HT-29 (cell line): ENCODE measurements around the gene CRACR2A. TPM values are rescaled to one million over a fixed set of nuclear protein-coding genes. Genes with fewer than 3 reads are reported as not detected.

Experiments used
- DNase-seq: peaks from one replicate; pipeline ENCODE4 v3.0.0-alpha.2; 2015; ENCODE audit warnings: low spot score
- total RNA-seq: library from RNA; depleted of rRNA; stranded (reverse); fragments of >200 nt; shearing (Covaris generic); gene quantifications from 2 replicates; pipeline ENCODE4 v1.2.3, GENCODE V29; 2014

CRACR2A gene
- total RNA-seq, 1 experiment from 2014 or later: 31.3 TPM

DNA sequence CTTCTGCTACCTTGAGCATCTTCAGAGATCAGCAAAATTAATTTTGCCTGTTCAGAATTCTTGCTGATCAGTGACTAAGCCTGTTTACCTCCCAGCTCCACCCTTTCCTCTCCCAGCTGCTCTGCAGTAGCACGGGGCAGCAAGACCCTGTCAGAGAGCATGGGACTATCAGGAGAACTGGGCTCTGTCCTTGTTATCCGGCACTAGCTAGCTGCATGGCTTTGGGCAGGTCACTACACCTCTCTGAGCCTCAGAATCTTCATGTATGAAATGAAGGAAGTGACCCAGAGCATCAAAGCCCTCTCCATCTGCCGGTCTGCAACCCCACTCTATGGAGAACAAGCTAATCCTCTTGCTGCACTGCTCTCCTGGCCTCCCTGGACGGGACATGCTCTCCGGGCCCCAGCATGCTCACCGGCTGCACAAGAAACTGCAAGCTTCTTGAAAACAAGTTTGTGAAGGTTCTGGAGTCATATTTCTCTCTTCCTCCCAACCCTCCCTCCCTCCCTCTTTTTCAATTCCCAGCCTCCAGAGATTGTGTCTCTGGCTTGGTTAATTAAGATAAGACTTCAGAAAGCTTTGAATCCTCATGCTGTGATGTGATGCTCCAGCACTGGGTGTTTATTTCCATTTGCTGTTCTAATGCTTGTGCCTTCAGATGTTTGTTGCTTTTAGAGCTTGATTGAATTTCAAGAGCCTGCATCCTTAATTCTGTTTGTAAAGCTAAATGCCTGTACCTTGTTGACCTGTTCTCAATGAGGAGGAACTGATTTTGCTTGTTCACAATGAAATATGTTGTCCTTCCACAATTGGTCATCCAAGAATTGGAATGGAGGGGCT lies 101.1 kb downstream of the CRACR2A start:
- DNase-seq: no peak

DNA sequence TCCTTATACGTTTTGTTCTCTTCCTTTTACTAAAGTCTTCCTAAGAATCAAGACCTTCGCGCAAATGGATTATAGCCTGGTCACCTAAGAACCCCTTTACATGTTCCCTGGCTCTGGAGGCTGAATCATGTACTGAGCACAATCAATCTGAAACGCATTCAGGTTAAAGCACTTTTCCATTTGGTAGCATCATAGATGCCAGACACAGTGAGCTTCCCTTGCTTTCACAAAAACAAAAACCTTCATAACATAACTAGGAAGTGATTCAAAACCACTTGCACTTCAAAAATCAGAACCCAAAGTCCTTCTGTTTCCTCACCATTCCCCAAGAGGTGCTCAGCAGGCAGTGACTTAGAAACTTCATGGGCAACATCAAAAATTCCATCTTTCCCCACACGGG lies 105.4 kb downstream of the CRACR2A start:
- no peak for DNase-seq

DNA sequence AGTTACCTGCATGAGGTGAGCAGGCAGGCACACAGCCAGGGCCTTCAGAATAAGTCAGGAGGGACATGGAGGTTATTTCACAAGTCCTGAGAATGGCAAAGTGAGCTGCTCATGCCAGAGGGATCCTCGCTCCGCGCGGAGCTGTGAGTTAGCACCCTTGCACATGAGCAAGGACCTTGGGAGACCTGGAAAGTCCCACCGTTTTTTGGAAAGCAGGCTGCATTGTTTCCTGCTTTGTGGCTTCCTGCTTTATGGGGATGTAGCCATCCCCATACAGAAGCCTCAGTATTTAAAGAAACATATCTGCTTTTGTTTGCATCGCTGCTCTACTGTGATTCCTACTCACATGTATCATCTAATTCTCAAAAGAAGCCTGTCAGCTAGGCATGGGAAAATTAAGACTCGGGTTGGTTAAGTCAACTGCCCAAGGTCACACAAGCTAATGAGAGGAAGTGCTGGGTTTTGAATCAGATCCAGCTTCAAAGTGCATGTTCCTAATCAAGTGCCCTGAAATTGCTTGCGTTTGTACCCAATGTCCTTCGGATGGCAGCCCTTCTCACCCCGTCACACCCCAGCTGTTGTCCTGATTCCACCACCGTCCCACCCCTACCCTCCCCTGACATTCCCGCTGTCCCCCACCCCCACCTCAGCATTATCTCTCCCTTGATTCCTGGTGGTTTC lies 106.2 kb downstream of the CRACR2A start:
- DNase-seq: no peak

DNA sequence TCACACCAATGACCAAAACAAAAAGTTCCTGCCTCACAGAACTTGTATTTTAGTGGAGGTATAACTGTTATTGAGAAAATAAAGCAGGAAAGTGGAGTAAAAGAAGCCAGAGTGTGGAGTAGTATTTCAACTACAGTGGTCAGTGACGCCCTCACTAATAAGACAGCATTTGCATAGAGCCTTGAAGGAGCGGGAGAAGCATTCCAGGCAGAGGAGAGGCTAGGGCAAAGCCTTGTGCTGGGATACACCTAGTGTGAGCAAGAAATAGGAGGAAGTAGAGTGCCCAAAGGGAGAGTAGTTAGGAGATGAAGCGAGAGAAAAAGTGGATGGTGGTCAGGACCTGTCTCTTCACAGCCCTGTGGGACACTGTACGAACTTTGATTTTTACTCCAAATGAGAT lies 107.8 kb downstream of the CRACR2A start:
- no peak for DNase-seq

DNA sequence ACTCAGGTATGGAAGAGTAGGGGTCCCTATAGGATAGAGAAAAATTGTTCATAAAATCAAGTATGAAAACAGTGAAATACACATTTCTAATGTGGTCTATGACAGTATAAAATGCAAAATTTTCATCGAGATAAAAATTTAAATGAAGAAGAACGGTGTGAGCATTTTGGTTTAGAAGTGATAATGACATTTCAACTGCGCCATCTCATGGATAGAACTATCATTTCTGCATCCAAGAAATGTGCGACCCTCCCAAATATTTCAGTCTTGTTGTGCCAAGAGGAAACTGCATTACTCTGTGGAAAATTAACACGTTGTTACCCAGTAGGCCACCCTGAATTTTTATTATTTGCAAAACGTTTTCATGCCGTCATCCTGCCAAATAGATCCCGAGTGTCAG lies 108.8 kb downstream of the CRACR2A start:
- DNase-seq: no peak

GRCh38 chr12:3641428-3642018 lies 111.4 kb downstream of the CRACR2A start:
- no peak for DNase-seq

DNA sequence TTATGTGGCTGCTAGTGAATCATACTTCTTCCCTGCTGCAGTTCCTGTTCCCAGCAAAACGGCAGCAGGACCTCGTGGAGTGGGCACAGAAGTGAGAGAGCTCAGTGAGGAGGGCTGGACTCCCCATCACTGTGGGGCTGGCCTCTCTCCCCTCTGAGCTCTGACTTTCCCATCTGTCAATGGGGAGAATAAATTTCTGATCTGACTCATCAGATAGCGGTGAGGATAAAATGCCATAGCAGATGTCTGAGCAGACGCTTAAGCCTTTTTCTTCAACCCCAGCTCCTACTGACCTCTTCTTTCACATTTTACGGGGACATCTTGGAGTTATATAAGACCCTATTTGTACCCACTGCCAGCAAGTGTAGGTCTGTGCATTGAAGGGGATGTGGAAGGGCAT lies 116.6 kb downstream of the CRACR2A start:
- no peak for DNase-seq

DNA sequence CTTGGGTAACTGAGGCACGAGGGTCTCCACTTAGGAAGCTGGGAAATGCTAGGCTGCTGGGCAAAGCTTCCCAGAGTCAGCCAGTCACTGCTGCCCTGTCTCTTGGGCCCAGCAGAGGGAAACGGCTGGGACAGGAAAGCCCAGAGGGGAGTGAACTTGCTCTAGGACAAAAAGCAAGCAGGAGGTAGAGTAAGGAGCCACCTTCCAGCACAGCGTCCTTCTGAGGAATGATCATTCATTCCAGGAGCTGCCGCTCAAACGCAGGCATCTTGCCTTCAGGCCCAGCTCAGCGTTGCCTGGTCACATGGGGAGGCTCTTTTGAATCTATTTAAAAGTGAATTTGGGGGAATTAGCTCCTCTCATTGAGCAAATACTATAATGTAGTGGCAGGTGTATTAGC lies 118.6 kb downstream of the CRACR2A start:
- no peak for DNase-seq

DNA sequence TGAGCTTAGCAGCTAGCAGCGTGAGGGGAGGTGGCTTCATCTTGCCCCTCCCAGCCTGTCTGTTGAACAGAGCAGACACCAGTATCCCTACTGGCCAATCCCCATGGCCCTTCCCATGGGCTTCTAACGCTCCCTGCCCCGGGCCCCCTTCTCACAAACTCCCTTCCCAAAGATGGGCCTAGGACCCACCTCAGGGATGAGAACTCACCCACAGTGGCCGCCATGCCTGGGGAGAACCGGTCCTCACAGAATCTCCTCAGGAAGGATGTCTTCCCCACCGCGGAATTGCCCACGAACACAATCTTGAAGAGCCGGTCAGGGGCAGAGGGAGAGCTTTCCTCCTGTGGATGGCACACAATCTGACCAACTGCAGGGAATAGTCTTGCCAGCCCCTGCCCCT lies 119.5 kb downstream of the CRACR2A start:
- DNase-seq: no peak

- no peak for DNase-seq
Measured at GRCh38 chr12:3632754-3633153, 120.2 kb downstream of the CRACR2A start.

DNA sequence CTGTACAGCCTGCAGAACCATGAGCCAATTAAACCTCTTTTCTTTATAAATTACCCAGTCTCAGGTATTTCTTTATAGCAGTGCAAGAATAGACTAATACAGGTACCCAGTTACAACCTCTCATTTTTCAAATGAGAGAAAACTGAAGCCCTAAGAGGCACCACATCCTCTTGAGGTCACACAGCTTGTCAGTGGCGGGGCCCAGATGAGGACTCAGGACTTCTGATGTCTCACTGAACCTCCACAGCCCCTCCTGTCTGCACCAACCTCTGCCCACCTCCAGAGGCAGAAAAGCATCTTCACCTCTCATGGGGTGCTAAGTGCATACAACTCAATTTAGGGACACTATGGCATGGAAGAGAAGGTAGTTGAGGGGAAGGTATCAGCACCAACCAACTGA lies 120.7 kb downstream of the CRACR2A start:
- DNase-seq: no peak

GRCh38 chr12:3631759-3632158 lies 121.2 kb downstream of the CRACR2A start:
- no peak for DNase-seq

- no peak for DNase-seq
Measured at GRCh38 chr12:3631272-3631637, 121.7 kb downstream of the CRACR2A start.

- no peak for DNase-seq
Measured at GRCh38 chr12:3630621-3631271, 122.2 kb downstream of the CRACR2A start.

GRCh38 chr12:3630111-3630510 lies 122.8 kb downstream of the CRACR2A start:
- no peak for DNase-seq

DNA sequence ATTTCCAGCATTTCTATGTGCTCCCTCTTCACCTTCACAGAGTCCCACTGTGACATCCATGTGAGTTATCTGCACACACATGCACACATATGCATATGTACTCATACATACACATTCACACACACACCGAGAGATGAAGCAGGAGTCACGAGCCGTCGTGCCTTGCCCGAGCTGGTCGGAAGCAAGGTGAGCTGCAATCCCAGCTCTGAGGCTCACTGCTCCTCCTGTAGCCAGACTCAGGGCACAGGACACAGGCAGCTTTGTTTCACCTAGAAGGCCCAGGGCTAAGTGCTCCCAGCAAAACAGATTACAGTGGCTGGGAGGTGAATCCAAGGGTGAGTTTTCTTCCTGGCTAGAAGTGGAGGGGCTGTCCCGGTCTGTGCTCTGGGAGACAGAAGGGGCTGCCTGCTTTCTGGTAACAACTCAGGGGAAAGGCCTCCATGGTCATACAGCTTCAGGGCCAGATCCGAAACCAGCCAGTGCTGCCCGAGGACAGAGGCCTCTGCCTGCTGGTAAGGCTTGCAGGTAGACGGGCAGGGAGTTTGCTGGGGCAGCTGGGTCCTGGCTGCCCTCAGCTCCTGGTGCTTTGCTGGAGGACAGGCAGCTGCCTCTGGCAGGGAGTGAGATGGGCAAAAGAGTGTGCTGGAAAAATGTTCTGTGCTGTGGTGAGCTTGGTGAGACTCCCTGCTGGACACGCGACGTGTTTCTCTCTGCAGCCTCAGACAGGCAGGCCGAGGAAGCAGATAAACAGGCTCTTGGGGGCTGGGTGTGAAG lies 123.7 kb downstream of the CRACR2A start:
- DNase-seq: no peak

GRCh38 chr12:3628629-3629028 lies 124.3 kb downstream of the CRACR2A start:
- no peak for DNase-seq

- no peak for DNase-seq
Measured at GRCh38 chr12:3627336-3627735, 125.6 kb downstream of the CRACR2A start.

DNA sequence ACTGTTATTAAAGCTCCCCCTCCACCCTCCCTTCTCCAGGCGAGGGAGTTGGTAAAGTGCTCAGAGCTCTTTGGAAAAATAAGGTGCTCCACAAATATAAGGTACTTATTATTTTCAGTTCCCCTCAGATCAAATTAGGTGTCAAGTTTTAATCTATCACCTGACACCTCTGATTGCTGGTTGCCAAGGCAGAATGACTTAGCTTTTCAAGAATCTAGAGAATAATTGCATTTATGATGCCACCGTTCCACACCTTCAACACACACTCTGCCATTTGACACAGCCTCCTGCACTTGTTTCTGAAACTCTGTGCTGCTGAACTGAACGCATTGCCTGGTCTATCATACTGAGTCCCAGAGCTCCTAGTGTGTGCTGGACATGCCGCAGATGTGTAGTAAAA lies 128.6 kb downstream of the CRACR2A start:
- no peak for DNase-seq

GRCh38 chr12:3622822-3623690 lies 129.9 kb downstream of the CRACR2A start:
- DNase-seq: no peak
